Activated CD8-positive, alpha-beta memory T cell treated with anti-CD3 and anti-CD28 coated beads for 36 hours (primary cell): ENCODE results near the gene GAPDH. TPM values are rescaled to one million over a fixed set of nuclear protein-coding genes. Genes with fewer than 3 reads are reported as not detected.
"Not testable (repeated sequence)": the region's sequence is repeated elsewhere in the genome, so short reads cannot be mapped to it uniquely, and the experiment has no call there.

Source experiments
- CTCF ChIA-PET: fragments of 350-600 bp; sonication (Branson Sonifier 250); formaldehyde crosslinking; loops from one replicate; lab custom pipeline; 2021; ENCODE audit warnings: antibody characterized with exemption; lab: Charles Lee
- POLR2A ChIA-PET: fragments of 350-600 bp; sonication (Branson Sonifier 250); formaldehyde crosslinking; loops from one replicate; lab custom pipeline; 2021; ENCODE audit warnings: antibody characterized with exemption; lab: Charles Lee
- total RNA-seq, 2 experiments: library from RNA; stranded (reverse); gene quantifications; one replicate each; pipeline ENCODE4 v1.2.3, GENCODE V29; 2021

Gene GAPDH
- 1,000 to 10,000 TPM; 8,536 to 8,736 TPM for total RNA-seq

- CTCF ChIA-PET = interaction anchor here (0.7 to 2.3 kb wide), 5 partner anchors 17 to 110 kb away, joined by 3 to 8 read pairs (median 4); no protein-coding TSS in a partner anchor
- POLR2A ChIA-PET = interaction anchor here (0.6 to 2.6 kb wide), 20 partner anchors 20 to 197 kb away, joined by 3 to 25 read pairs (median 4); partner anchors contain the start of genes CD27, MRPL51, NOP2 and VAMP1
Observed at GRCh38 chr12:6533923-6534694, at the start of gene GAPDH. TSS of gene GAPDH (plus strand) at chr12:6534517. CDS start at chr12:6534833, 316 bp downstream.

- POLR2A ChIA-PET = interaction anchor here (1.2 kb wide), 1 partner anchor 97 kb away, joined by 4 read pairs; no protein-coding TSS in a partner anchor
- CTCF ChIA-PET = no interaction called here
Observed at GRCh38 chr12:6488240-6488639, 46.1 kb upstream of the GAPDH start.

- POLR2A ChIA-PET = no interaction called here
- CTCF ChIA-PET = no interaction called here
Observed at GRCh38 chr12:6489449-6489848, 44.9 kb upstream of the GAPDH start.

GRCh38 chr12:6490673-6491072 lies 43.6 kb upstream of the GAPDH start:
- CTCF ChIA-PET = interaction anchor here (0.7 kb wide), 1 partner anchor 358 kb away, joined by 5 read pairs; no protein-coding TSS in a partner anchor
- POLR2A ChIA-PET = interaction anchor here (0.7 kb wide), 1 partner anchor 11 kb away, joined by 3 read pairs; no protein-coding TSS in a partner anchor

GRCh38 chr12:6492838-6493496 lies 41.4 kb upstream of the GAPDH start, which contains the start of gene MRPL51:
TSS of gene MRPL51 (minus strand) at chr12:6493262. CDS start at chr12:6493136, 126 bp downstream.
- POLR2A ChIA-PET = interaction anchor here (0.5 to 2.0 kb wide), 14 partner anchors 9 to 375 kb away, joined by 3 to 16 read pairs (median 4); partner anchors contain the start of genes GAPDH, TPI1 and VAMP1

GRCh38 chr12:6493497-6494257 lies 40.6 kb upstream of the GAPDH start, which contains the start of gene NCAPD2:
TSS of gene NCAPD2 (plus strand) at chr12:6494102. CDS start at chr12:6495099, 997 bp downstream.
- ChIA-PET POLR2A (interaction anchor here (0.5 to 2.0 kb wide), 14 partner anchors 9 to 374 kb away, joined by 3 to 16 read pairs (median 4); partner anchors contain the start of genes GAPDH, TPI1 and VAMP1), CTCF (interaction anchor here (0.8 to 1.9 kb wide), 7 partner anchors 20 to 70 kb away, joined by 3 to 6 read pairs (median 5); no protein-coding TSS in a partner anchor)

More at GRCh38 chr12:6492838-6493496, 41.4 kb upstream of the GAPDH start, which contains the start of gene MRPL51:
- CTCF ChIA-PET = interaction anchor here (0.8 to 1.9 kb wide), 5 partner anchors 20 to 69 kb away, joined by 3 to 6 read pairs (median 5); no protein-coding TSS in a partner anchor

- CTCF ChIA-PET = interaction anchor here (0.7 to 1.3 kb wide), 3 partner anchors 40 to 71 kb away, joined by 4 to 5 read pairs (median 5); partner anchors contain the start of gene GAPDH
Observed at GRCh38 chr12:6494258-6494743, 40.0 kb upstream of the GAPDH start.

GRCh38 chr12:6494968-6495367 lies 39.3 kb upstream of the GAPDH start:
- CTCF ChIA-PET = interaction anchor here (0.7 to 1.3 kb wide), 4 partner anchors 30 to 72 kb away, joined by 3 to 5 read pairs (median 4); partner anchors contain the start of gene GAPDH
- POLR2A ChIA-PET = interaction anchor here (1.0 kb wide), 1 partner anchor 38 kb away, joined by 7 read pairs; no protein-coding TSS in a partner anchor

More at GRCh38 chr12:6494258-6494743, 40.0 kb upstream of the GAPDH start:
- POLR2A ChIA-PET = interaction anchor here (1.0 kb wide), 1 partner anchor 38 kb away, joined by 7 read pairs; no protein-coding TSS in a partner anchor

GRCh38 chr12:6497291-6497690 lies 37.0 kb upstream of the GAPDH start:
- CTCF ChIA-PET = interaction anchor here (1.2 to 1.4 kb wide), 2 partner anchors 14 to 38 kb away, joined by 3 read pairs; no protein-coding TSS in a partner anchor
- POLR2A ChIA-PET = not testable (repeated sequence)

GRCh38 chr12:6500466-6500865 lies 33.9 kb upstream of the GAPDH start:
- POLR2A ChIA-PET = no interaction called here
- CTCF ChIA-PET = no interaction called here

GRCh38 chr12:6507102-6507998 lies 27.0 kb upstream of the GAPDH start:
- ChIA-PET CTCF (interaction anchor here (0.9 kb wide), 1 partner anchor 84 kb away, joined by 3 read pairs; no protein-coding TSS in a partner anchor), POLR2A (interaction anchor here (1.2 kb wide), 1 partner anchor 32 kb away, joined by 3 read pairs; no protein-coding TSS in a partner anchor)

- ChIA-PET POLR2A (interaction anchor here (1.2 kb wide), 1 partner anchor 31 kb away, joined by 3 read pairs; no protein-coding TSS in a partner anchor), CTCF (no interaction called here)
Observed at GRCh38 chr12:6508087-6508486, 26.2 kb upstream of the GAPDH start.

- POLR2A ChIA-PET = interaction anchor here (0.9 kb wide), 1 partner anchor 79 kb away, joined by 3 read pairs; no protein-coding TSS in a partner anchor
- CTCF ChIA-PET = no interaction called here
Observed at GRCh38 chr12:6520186-6520585, 14.1 kb upstream of the GAPDH start.

GRCh38 chr12:6522193-6522592 lies 12.1 kb upstream of the GAPDH start:
- ChIA-PET CTCF (no interaction called here), POLR2A (no interaction called here)

- ChIA-PET POLR2A (interaction anchor here (1.0 kb wide), 1 partner anchor 13 kb away, joined by 6 read pairs; no protein-coding TSS in a partner anchor), CTCF (interaction anchor here (0.7 kb wide), 1 partner anchor 102 kb away, joined by 4 read pairs; no protein-coding TSS in a partner anchor)
Observed at GRCh38 chr12:6523708-6524107, 10.6 kb upstream of the GAPDH start.

- CTCF ChIA-PET = interaction anchor here (0.7 kb wide), 1 partner anchor 103 kb away, joined by 4 read pairs; no protein-coding TSS in a partner anchor
- POLR2A ChIA-PET = no interaction called here
Observed at GRCh38 chr12:6524648-6525047, 9.7 kb upstream of the GAPDH start.
